GM19193 (cell line): ENCODE measurements around the gene RETREG3.

Source experiments
- POLR2A ChIP-seq: IDR thresholded peaks from 4 replicates; pipeline ENCODE4 v1.6.1; 2011; ENCODE audit not compliant: insufficient read depth, insufficient read length; ENCODE audit errors: extremely low read depth

The RETREG3 gene

DNA sequence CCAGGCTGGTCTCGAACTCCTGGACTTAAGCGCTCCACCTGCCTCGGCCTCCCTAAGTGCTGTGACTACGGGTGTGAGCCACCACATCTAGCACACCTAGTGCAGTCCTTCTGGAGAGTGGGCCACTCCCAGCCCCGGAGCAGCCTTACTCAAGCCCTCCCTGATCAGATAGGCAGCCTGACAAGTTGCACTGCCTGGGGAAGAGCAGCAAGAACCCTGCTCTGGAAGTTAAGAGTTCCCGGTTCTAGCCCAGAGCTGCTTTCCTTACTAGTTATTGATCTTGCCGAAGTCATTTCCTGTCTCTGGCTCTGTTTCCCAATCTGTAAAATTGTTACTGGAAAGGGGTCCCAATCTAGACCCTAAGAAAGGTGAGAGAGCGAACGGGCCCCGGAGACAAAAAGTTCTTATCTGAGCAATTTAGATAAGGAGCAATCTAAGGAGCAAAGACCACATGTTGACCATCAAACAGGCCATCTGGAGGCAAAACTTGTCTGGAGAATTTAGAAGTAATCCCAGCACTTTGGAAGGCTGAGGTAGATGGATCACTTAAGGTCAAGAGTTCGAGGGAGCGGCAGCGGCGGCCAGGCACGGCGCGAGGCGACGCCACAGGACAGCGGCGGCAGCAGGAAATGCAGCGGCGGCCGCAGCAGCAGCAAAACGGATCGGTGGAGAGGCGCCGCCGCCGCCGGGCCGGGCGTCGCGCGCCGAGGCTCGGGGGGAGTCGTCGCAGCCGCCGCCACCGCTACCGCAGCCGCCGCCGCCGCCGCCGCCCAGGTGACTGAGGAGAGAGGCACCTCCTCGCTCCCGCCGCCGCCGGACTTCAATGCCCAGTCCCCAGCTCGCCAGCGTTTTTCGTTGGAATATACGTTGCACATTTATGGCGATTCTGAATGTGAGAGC is 77.5 kb downstream of the RETREG3 start:
- no peak for TF ChIP-seq POLR2A

GRCh38 chr17:42530952-42531454 is 78.2 kb downstream of the RETREG3 start:
- no peak for TF ChIP-seq POLR2A
